8988T (cell line): Measurements from ENCODE around the gene SLC29A1.

Experiments used
- DNase-seq: peaks from one replicate; pipeline ENCODE4 v3.0.0; 2011

Gene SLC29A1

DNA sequence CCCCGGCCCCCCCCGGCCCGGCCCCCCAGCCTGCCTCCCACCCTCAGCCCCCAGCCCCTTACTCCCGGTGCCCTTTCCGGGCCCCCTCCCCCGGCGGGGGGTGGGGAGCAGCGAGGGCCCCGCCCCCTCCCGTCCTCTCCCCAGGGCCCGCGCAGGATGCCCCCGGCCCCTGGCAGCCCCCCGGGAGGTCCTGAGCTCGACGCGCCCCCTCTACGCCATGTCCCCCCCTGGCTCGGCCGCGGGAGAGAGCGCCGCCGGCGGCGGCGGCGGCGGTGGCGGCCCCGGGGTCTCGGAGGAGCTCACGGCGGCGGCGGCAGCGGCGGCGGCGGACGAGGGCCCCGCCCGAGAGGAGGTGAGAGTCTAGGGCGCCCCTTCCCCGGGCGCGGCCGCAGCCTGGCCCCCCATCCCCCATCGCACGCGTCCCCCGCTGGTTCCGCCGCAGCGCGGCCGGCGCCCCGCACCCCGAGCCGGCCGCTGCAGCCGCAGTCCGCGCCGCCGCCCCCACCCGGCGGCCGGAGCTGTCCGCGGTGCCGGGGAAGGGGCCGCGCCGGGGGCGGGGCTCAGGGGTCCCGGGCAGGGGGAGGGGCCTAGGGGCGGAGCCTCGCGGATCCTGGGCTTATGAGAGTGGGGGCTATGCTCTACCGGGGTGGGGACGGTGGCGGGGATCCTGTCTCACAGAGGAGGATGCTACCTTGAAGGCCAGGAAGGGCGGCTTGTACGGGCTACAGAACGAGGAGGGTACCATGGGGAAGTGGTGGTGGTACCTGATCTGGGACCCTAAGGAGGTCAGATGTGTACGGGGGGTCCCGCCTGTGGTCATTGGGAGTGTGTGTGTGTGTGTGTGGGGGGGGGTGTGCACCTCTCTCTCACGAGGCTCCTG lies 47.4 kb downstream of the SLC29A1 start:
- no peak for DNase-seq

DNA sequence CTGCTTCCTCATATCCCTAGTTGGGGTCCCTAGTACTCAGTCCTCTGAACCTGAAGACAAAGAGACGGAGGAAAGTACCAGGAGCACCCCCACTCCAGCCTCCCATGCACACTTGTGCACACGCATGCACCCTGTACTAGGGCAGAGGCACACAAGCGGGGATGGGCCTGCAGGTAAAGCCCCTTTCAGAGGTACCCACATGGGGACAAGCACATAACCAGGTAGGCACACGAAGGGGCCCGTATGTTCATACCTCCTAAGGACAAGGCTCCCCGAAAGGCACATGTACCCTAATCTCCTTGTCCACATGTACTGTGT lies 48.0 kb downstream of the SLC29A1 start:
- no peak for DNase-seq

DNA sequence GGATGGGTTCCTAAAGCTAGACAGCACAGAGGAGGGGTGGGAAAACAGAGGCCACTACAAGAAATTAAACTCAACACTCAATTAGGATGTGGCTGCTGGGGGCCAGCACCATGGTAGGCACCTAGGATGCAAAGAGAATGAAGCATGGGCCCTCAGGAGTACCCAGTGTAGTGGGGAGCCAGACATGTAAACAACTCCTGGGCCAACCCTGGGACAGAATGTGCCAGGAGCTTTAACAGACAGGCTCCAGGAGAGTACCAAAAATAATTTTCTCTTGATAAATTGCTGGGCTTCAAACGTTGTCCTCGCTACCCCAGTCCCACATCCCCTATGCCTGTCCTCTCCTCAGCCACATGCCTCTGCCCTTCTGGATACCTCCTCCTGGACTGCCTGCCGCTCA lies 48.5 kb downstream of the SLC29A1 start:
- no peak for DNase-seq

DNA sequence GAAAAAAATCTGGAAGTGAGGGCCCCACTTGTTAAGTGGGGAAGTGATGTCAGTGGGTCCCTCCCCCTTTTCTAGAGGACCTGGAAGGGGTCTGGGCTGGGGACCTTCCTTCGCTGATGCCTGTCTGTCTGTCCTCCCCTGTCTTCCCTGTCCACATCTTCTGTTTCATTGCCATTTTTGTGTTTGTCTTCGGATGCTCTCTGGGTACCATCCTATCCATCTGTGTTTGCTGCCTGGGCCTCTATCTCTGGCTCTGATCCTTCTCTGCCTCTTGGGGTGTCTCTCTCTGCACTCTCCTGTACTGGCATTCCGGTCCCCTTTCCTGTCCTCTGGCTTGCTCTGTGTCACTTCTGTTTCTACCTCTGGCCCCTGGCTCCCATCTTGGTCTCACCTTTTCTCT lies 49.1 kb downstream of the SLC29A1 start:
- no peak for DNase-seq

DNA sequence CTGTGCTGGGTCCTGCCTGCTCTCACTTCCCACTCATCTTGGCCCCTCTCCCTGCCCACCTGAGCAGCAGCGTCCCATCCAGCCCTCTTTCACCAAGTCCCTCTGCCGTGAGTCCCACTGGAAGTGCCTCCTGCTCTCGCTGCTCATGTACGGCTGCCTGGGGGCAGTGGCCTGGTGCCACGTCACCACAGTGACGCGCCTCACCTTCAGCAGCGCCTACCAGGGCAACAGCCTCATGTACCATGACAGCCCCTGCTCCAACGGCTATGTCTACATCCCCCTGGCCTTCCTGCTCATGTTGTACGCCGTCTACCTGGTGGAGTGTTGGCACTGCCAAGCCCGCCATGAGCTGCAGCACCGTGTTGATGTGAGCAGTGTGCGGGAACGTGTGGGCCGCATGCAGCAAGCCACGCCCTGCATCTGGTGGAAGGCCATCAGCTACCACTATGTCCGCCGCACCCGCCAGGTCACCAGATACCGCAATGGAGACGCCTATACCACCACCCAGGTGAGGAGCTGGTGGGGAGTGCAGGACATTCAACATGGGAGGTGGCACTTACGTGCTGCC lies 49.7 kb downstream of the SLC29A1 start:
- no peak for DNase-seq

DNA sequence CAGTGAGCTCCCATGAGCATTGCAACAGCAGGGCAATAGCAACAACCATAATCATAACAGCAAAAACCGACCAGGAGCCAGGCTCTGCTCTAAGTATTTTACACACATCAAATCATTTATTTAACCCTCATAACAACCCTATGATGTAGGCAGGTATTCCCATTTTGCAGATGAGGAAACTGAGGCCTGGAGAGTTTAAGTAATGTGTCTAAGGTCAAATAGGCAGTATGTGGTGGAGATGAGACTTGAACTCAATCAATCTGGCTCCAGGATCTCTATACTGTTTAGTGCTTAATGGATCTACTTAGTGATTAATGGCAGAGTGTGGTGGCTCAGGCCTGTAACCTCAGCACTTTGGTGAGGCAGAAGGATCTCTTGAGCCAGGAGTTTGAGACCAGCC lies 50.2 kb downstream of the SLC29A1 start:
- DNase-seq: no peak

DNA sequence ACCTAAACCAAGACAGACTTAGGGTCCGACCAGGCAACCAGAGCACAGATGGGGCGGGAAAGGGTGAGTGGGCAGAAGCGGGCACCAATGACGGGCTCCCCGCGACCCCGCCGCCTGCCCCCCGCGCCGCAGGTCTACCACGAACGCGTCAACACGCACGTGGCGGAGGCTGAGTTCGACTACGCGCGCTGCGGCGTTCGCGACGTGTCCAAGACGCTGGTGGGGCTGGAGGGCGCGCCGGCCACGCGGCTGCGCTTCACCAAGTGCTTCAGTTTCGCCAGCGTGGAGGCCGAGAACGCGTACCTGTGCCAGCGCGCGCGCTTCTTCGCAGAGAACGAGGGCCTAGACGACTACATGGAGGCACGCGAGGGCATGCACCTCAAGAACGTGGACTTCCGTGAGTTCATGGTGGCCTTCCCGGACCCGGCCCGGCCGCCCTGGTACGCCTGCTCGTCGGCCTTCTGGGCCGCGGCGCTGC lies 51.9 kb downstream of the SLC29A1 start:
- DNase-seq: no peak

DNA sequence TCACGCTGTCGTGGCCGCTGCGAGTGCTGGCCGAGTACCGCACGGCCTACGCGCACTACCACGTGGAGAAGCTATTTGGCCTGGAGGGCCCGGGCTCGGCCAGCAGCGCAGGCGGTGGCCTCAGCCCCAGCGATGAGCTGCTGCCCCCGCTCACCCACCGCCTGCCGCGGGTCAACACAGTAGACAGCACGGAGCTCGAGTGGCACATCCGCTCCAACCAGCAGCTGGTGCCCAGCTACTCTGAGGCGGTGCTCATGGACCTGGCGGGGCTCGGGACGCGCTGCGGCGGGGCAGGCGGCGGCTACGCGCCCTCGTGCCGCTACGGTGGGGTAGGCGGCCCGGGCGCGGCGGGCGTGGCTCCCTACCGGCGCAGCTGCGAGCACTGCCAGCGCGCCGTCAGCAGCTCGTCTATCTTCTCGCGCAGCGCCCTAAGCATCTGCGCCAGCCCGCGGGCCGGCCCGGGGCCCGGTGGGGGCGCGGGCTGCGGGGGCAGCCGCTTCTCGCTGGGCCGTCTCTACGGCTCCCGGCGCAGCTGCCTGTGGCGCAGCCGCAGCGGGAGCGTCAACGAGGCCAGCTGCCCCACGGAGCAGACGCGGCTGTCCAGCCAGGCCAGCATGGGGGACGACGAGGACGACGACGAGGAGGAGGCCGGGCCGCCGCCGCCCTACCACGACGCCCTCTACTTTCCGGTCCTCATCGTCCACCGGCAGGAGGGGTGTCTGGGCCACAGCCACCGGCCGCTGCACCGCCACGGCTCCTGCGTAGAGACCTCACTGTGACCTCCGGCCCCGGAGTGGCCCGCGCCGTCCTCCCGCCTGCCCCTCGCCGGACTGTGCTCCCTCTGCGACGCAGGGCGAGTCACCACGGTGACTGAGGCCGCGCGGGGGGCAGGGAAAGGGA lies 52.6 kb downstream of the SLC29A1 start:
- DNase-seq: no peak

DNA sequence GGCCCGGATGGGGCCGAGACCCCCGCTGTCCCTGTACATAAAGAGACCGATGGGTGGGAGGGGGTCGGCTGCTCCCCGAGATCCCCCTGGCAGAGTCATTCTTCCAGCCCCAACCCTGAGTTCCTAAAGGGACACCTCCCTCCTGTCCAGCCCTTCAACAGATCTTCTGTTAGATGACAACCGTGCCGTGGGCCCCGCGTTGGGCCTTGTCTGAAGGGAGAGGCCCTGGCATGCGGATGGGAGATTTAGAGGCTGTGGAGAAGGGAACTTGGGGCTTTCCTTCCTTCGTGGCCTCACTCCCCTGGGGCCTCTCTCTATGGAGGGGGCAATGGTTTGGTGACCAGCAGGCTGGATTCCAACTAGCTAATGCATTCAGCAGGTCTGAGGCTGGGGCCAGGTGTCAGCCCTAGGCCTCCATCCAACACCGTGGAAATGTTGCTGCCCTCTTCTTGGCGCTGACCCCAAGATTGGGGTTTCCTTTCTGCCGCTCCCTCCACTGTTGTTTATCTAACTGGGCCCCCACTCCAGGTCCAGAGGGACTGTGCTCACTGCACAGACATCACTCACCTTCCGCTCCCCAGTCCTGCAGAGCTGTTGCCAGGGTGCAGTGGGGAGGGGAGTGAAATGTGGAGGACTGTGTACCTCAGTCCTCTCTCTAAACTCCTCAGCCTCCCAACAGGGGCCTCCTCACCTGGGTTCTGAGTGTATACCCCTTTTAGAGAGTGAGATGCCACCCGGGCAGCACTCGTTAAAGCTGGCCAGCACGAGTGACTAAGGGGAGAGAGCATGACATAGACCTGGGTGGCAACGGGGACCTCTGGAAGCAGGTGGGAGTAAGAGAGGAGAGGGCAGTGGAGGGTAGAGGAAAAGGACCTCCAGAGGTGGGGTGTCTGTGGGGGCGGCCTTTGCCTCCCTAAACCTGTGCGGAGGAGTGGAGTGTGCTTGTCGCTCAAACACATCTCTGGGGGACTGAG lies 53.6 kb downstream of the SLC29A1 start:
- DNase-seq: no peak

DNA sequence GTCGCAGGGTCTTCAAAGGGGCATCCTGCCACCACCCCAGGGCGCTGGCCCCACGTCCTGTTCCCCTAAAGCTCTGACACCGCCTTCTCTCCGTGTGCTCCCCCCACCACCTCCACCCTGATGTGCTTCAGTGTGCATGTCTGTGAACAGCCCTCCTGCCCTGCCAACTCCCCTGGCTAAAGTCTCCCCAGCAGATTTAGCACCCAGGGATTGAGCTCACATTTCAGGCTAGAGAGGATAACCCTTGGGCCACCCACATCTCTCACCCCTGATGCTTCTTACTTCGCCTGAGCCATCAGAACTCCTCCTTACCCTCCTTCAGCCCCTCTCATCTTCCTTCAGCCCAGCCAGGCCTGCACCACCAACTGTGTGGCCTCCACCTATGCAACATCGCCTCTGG lies 54.4 kb downstream of the SLC29A1 start:
- DNase-seq: no peak

DNA sequence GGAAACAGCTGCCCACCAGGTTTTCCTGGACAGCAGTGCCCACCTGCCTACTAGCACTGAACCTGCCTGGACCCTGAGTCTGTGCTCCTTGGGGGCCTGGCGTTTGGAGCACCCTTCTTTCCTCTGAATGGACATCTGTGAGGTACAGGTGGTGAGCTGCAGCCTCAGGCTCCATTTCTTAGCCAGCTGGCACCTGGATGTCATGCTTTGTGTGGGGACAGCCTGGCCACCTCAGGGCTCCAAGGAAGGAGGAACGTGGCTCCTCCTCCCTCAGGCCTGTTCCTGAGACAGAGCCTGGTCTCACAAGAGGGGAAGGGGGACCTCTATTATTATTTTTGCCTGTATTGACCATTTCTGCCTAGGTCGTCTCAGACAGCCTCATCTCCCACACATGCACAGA lies 54.9 kb downstream of the SLC29A1 start:
- no peak for DNase-seq

DNA sequence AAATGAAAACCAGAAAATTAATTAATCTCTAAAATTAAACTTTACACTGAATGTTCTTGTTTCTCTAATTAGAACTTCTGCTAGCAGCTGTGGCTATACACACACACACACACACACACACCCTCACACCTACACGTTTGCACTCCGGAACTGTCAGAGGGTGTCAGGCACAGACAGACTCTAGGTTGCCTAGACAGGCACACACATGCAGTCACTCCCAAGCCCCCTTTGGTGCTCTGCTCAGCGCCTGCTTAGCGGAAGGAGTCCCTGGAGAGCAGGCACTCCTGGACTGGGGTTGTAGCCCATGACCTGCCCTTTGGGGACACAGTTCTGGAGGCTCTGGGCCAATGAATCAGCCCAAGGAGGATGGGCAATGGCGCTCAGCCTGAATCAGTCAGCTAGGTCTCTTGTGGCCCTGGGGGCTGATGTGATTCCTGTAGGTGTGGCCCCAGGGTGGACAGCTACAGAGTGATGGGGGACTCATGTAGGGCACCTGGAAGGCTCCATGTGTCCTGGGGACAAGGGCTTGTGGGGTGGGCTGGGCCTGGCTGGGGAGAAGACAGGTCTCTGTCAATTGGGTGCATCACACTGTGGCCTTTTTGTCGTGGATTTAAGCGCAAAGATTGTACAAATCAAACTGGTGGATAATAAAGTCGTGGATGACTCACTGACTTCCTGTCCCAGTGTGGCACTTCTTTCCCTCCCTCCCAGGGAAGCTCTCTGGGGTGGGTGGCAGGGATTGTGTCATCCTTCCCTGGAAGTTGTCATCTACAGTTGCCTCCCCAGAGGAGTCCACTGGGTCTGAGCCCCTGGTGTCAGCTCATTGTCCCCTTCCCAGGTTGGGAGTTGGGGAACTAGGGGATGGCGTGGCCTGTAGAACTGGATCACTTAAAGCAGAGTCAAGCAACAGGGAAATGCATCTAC lies 55.6 kb downstream of the SLC29A1 start:
- no peak for DNase-seq
